GM12864 (cell line): Measurements from ENCODE around the gene PANK4.

Source experiments
- DNase-seq: peaks from one replicate; pipeline ENCODE4 v3.0.0-alpha.2; 2011; ENCODE audit warnings: low read depth
- H3K4me3 ChIP-seq: 2 replicates; pipeline ENCODE4 v1.5.1; 2011; ENCODE audit warnings: mild to moderate bottlenecking, low read depth, low read length, control low read depth
- TF ChIP-seq, protein P1 (sequence below): IDR thresholded peaks from 2 replicates; pipeline ENCODE4 v1.5.1; 2011; ENCODE audit warnings: low read depth, mild to moderate bottlenecking, moderate library complexity, low read length, control low read depth, inconsistent platforms; ENCODE audit errors: missing control alignments

Gene PANK4

DNA sequence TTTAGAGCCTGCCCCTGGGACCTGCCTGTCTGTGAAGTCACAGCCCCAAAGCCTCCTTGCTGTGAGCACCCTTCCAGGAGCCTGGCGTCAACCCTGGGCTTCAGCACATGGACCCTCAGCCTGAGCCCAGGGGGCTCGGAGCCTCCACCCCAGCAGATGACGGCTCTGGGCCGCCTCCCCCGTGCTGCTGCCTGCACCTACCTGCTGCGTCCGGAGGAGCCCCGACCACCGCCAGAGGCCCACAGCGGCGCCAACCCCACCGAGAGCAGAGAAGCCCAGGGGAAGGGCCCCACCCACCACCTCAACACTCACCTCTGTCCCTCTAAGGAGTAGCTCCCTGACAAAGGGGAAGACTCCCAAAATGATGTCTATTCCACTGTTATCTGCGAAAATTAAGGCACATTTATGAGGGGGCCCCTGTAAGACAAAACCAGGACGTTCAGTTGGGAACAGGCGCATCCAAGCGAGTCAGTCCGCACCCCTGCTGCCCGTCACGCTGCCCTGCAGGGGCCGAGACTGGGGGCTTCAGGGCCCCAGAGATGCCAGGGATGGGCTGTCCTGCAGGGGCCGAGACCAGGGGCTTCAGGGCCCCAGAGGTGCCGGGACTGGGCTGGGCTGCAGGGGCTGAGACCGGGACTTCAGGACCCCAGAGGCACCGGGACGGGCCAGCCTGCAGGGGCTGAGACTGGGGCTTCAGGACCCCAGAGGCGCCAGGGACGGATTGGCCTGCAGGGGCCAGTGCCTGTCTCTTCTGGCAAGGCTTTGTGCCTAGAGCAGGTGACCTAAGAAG, 15.8 kb downstream of the PANK4 start:
- DNase-seq: no peak
- TF ChIP-seq, protein P1, sequence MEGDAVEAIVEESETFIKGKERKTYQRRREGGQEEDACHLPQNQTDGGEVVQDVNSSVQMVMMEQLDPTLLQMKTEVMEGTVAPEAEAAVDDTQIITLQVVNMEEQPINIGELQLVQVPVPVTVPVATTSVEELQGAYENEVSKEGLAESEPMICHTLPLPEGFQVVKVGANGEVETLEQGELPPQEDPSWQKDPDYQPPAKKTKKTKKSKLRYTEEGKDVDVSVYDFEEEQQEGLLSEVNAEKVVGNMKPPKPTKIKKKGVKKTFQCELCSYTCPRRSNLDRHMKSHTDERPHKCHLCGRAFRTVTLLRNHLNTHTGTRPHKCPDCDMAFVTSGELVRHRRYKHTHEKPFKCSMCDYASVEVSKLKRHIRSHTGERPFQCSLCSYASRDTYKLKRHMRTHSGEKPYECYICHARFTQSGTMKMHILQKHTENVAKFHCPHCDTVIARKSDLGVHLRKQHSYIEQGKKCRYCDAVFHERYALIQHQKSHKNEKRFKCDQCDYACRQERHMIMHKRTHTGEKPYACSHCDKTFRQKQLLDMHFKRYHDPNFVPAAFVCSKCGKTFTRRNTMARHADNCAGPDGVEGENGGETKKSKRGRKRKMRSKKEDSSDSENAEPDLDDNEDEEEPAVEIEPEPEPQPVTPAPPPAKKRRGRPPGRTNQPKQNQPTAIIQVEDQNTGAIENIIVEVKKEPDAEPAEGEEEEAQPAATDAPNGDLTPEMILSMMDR: no peak
- no peak overlapping the region for H3K4me3 ChIP-seq

DNA sequence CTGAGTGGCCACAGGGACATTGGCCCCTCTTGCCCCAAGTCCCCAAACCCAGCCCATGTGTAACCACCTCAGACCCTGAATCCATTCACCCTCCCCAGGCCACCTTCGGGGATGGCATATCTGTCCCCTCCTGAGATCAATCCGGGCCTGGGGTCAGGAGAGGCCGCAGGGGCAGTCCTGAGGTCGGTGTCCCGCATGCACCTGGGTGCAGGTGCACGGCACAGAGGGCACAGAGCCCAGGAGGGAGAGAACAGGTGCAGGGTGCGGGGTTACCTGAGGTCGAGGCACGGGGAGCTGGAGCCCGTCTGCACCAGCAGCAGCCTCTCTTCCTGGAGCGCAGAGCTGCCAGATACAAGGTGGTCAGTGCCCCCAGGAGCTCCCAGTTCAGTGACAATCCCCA, 16.8 kb downstream of the PANK4 start:
- TF ChIP-seq, protein P1: no peak
- H3K4me3 ChIP-seq: no peak overlapping the region
- no peak for DNase-seq

DNA sequence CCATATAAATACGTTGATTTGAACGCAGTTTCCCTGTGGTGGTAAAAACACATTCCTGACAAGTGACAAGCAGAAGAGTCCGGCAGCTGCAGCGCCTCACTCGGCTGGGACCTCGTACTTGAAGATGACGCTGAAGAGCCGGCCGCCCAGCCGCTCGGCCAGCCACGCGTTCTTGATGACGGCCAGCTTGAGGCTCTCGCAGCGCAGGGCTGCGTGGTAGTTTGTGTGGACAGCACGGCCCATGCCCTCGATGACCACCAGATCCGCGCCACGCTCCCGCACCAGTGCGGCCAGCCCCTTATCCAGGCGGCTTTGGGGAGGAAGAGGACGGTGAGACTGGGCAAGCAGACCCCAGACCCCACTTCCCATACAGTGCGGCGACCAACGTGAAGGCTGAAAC, 17.6 kb downstream of the PANK4 start:
- no peak for DNase-seq
- TF ChIP-seq, protein P1: no peak
- H3K4me3 ChIP-seq: no peak overlapping the region

DNA sequence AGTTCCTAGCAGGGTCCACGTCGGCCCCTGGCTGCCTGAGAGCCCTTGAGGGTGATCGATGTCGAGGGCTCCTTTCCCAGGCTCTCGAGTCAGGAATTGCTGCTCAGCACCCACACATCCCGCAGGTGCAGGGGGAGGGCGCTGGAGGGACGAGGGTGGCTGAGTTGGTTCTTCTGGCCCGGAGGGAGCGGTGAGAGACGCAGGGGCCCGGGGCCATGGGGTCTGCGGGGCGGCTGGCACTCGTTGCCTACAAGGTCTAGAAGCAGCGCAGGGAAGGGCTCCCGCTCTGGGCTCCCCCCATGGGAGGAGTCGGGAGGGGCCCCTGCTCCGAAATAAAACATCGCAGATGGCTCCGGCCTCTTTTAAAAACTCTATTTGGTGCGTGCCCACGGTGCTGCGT, 18.2 kb downstream of the PANK4 start:
- no peak for DNase-seq
- H3K4me3 ChIP-seq: no peak overlapping the region
- TF ChIP-seq, protein P1: no peak

DNA sequence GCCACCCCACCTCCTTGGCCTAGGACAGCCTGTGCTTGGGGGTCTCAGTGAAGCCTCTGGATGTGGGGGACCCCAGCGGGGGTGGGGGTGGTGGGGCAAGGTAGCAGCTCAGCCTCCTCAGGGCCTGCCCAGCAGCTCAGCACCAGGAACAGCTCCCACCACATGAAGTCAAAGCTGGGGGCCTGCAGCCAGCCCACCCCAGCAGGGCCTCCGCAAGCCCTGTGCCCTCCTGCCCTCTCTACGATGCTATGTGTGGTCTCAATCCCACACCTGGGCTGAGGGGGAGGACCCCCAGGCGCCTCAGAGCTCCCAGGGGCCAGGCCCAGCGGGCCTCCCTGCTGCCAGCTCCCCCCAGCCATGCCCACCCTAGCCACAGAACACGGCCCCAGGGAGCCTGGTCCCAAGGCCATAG, 18.6 kb downstream of the PANK4 start:
- no peak for DNase-seq

DNA sequence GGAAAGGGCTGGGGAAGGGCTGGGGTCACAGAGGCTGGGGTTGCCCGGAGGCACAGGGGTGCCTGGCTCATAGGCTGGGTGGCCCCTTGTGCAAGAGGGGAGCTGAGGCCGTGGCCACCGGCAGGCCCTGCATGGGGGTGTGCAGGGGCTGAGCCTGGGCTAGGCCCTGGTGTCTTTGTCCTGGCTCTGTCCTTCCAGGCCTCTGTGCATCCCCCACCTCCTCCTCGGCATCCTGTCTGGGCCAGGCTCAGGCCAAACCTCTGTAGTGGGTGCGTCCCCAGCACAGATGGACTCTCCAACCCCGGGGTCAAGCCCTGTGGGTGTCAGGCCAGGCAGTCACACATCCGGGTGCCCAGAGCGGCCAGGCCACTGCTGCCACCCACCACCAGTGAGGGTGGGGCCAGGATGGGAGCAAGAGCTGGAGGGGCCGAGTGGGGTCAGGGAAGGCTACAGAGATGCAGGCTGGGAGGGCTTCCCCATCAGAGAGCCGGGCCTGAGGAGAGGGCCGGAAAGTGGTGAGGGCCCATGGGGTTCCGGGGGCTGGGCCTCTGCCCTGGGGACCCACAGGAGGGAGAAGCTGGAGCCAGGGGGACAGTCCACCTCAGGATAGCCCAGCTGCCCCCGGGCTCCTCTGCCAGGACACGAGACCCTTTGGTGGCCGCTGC, 19.4 kb downstream of the PANK4 start:
- H3K4me3 ChIP-seq: no peak overlapping the region
- no peak for DNase-seq
- TF ChIP-seq, protein P1: no peak

More for the DNA sequence above, 18.6 kb downstream of the PANK4 start:
- no peak overlapping the region for H3K4me3 ChIP-seq
- TF ChIP-seq, protein P1: no peak
